Esophagus muscularis mucosa (tissue), 4 donors: ENCODE data around the gene TRAK1.

ENCODE experiments used
- EP300 ChIP-seq: sonication (generic); formaldehyde crosslinking; IDR thresholded peaks from one replicate; pipeline ENCODE4 v1.6.1; 2017; ENCODE audit warnings: antibody characterized with exemption
- POLR2A ChIP-seq: fragments of 450-650 bp; IDR thresholded peaks from one replicate; pipeline ENCODE4 v1.6.1; 2017; ENCODE audit warnings: antibody characterized with exemption, moderate library complexity, mild to moderate bottlenecking, low read depth
- POLR2AphosphoS5 ChIP-seq, 2 donors: sonication (generic); formaldehyde crosslinking; IDR thresholded peaks; one replicate each; pipeline ENCODE4 v1.6.1; 2017; ENCODE audit warnings: antibody characterized with exemption in 2 of 2
- TF ChIP-seq, protein P1 (sequence below), 3 experiments: fragments of 200-600 bp in 2 of 3; fragments of 450-650 bp in 1 of 3; sonication (generic) in 2 of 3; IDR thresholded peaks; one replicate each; pipeline ENCODE4 v1.5.1; 2017 to 2019; ENCODE audit warnings: antibody characterized with exemption in 3 of 3, mild to moderate bottlenecking in 2 of 3, moderate library complexity in 1 of 3

- TF ChIP-seq, protein P1, sequence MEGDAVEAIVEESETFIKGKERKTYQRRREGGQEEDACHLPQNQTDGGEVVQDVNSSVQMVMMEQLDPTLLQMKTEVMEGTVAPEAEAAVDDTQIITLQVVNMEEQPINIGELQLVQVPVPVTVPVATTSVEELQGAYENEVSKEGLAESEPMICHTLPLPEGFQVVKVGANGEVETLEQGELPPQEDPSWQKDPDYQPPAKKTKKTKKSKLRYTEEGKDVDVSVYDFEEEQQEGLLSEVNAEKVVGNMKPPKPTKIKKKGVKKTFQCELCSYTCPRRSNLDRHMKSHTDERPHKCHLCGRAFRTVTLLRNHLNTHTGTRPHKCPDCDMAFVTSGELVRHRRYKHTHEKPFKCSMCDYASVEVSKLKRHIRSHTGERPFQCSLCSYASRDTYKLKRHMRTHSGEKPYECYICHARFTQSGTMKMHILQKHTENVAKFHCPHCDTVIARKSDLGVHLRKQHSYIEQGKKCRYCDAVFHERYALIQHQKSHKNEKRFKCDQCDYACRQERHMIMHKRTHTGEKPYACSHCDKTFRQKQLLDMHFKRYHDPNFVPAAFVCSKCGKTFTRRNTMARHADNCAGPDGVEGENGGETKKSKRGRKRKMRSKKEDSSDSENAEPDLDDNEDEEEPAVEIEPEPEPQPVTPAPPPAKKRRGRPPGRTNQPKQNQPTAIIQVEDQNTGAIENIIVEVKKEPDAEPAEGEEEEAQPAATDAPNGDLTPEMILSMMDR (IDR thresholded peaks at IDR 0.05) = no peak
- TF ChIP-seq POLR2AphosphoS5 (IDR thresholded peaks at IDR 0.05) (no peak), POLR2A (no peak), EP300 (no peak)
Observed at GRCh38 chr3:42096796-42097565, 5.8 kb downstream of the TRAK1 start.
